Measurements from ENCODE around the gene SHISA7.
A peak's percentile ranks its signal among the peaks of the same experiment; 100 is the strongest.
"Not testable (repeated sequence)": the region's sequence is repeated elsewhere in the genome, so short reads cannot be mapped to it uniquely, and the experiment has no call there.

The SHISA7 gene

GRCh38 chr19:55410168-55410567 is 32.9 kb downstream of the SHISA7 start:
- Mint-ChIP-seq H3K4me3 (no peak overlapping the region), H3K27ac (no peak overlapping the region), H3K4me1 (ENCODE audit: low read depth) (peaks cover 19% of the 10 kb centered on the region), H3K27me3 (peaks cover 1% of the 10 kb centered on the region), H3K9me3 (no peaks in the 10 kb centered on the region), H3K36me3 (ENCODE audit: low read depth) (peaks cover 25% of the 10 kb centered on the region)
- intact Hi-C loops (cut with micrococcal nuclease) = no loop called here

- not testable (repeated sequence) for H3K4me3 Mint-ChIP-seq, H3K9me3 Mint-ChIP-seq, H3K27me3 Mint-ChIP-seq
- Mint-ChIP-seq H3K27ac (peak overlapping the region; percentile 98), H3K36me3 (ENCODE audit: low read depth) (peaks cover 34% of the 10 kb centered on the region), H3K4me1 (ENCODE audit: low read depth) (peaks cover 19% of the 10 kb centered on the region)
- intact Hi-C loops (cut with micrococcal nuclease) = loop anchor here (2.0 kb wide), 1 partner anchor 24 kb away; the partner anchor contains the start of genes RPL28 and TMEM238
Observed at GRCh38 chr19:55409179-55409578, 33.9 kb downstream of the SHISA7 start.

- Mint-ChIP-seq H3K36me3 (ENCODE audit: low read depth) (peaks cover 41% of the 10 kb centered on the region), H3K27me3 (peaks cover 1% of the 10 kb centered on the region), H3K9me3 (no peaks in the 10 kb centered on the region), H3K27ac (peak overlapping the region; percentile 98), H3K4me3 (peak overlapping the region; percentile 83), H3K4me1 (ENCODE audit: low read depth) (peaks cover 19% of the 10 kb centered on the region)
- intact Hi-C loops (cut with micrococcal nuclease) = loop anchor here (2.0 kb wide), 1 partner anchor 24 kb away; the partner anchor contains the start of genes RPL28 and TMEM238
Observed at GRCh38 chr19:55408533-55408872, 34.6 kb downstream of the SHISA7 start.

GRCh38 chr19:55407800-55408532 is 35.1 kb downstream of the SHISA7 start:
- Mint-ChIP-seq H3K36me3 (ENCODE audit: low read depth) (peaks cover 47% of the 10 kb centered on the region), H3K4me3 (peak overlapping the region; percentile 83)
- intact Hi-C loops (cut with micrococcal nuclease) = loop anchor here (2.0 kb wide), 1 partner anchor 23 kb away; the partner anchor contains the start of genes RPL28 and TMEM238

GRCh38 chr19:55407550-55407799 is 35.6 kb downstream of the SHISA7 start, which contains the start of gene UBE2S:
TSS of gene UBE2S (minus strand) at chr19:55407788. CDS start at chr19:55407589, 199 bp downstream.
- H3K36me3 Mint-ChIP-seq (ENCODE audit: low read depth) = peaks cover 52% of the 10 kb centered on the region
- H3K4me3 Mint-ChIP-seq = peak within 1 kb of the TSS; percentile 83
- peaks cover 19% of the 10 kb centered on the region for H3K4me1 Mint-ChIP-seq (ENCODE audit: low read depth)
- intact Hi-C loops (cut with micrococcal nuclease); H3K9me3 Mint-ChIP-seq; H3K27me3 Mint-ChIP-seq: not testable (repeated sequence)
- H3K27ac Mint-ChIP-seq = peak within 1 kb of the TSS; percentile 98

More at GRCh38 chr19:55407800-55408532, 35.1 kb downstream of the SHISA7 start:
- peak overlapping the region; percentile 98 for H3K27ac Mint-ChIP-seq
- H3K9me3 Mint-ChIP-seq = no peaks in the 10 kb centered on the region
- H3K4me1 Mint-ChIP-seq (ENCODE audit: low read depth) = peaks cover 19% of the 10 kb centered on the region
- peaks cover 1% of the 10 kb centered on the region for H3K27me3 Mint-ChIP-seq

GRCh38 chr19:55406826-55407549 is 36.1 kb downstream of the SHISA7 start:
- Mint-ChIP-seq H3K4me3 (peak overlapping the region; percentile 83), H3K27me3 (peaks cover 1% of the 10 kb centered on the region), H3K27ac (peak overlapping the region; percentile 98), H3K9me3 (no peaks in the 10 kb centered on the region), H3K4me1 (ENCODE audit: low read depth) (peaks cover 19% of the 10 kb centered on the region), H3K36me3 (ENCODE audit: low read depth) (peaks cover 56% of the 10 kb centered on the region)
- intact Hi-C loops (cut with micrococcal nuclease) = no loop called here

- peaks cover 64% of the 10 kb centered on the region for H3K36me3 Mint-ChIP-seq (ENCODE audit: low read depth)
- peaks cover 19% of the 10 kb centered on the region for H3K4me1 Mint-ChIP-seq (ENCODE audit: low read depth)
- peak overlapping the region; percentile 83 for H3K4me3 Mint-ChIP-seq
- peak overlapping the region; percentile 98 for H3K27ac Mint-ChIP-seq
- H3K27me3 Mint-ChIP-seq = peaks cover 1% of the 10 kb centered on the region
- H3K9me3 Mint-ChIP-seq = no peaks in the 10 kb centered on the region
- intact Hi-C loops (cut with micrococcal nuclease) = no loop called here
Observed at GRCh38 chr19:55406091-55406825, 36.8 kb downstream of the SHISA7 start.

GRCh38 chr19:55405638-55406037 is 37.5 kb downstream of the SHISA7 start:
- Mint-ChIP-seq H3K36me3 (ENCODE audit: low read depth) (peaks cover 70% of the 10 kb centered on the region), H3K4me1 (ENCODE audit: low read depth) (peaks cover 23% of the 10 kb centered on the region), H3K9me3 (no peaks in the 10 kb centered on the region), H3K27me3 (peaks cover 1% of the 10 kb centered on the region), H3K4me3 (peak overlapping the region; percentile 35), H3K27ac (peak overlapping the region; percentile 98)
- intact Hi-C loops (cut with micrococcal nuclease) = no loop called here

- Mint-ChIP-seq H3K4me1 (ENCODE audit: low read depth) (peaks cover 44% of the 10 kb centered on the region), H3K27ac (no peak overlapping the region), H3K4me3 (no peak overlapping the region), H3K9me3 (no peaks in the 10 kb centered on the region), H3K36me3 (ENCODE audit: low read depth) (peaks cover 69% of the 10 kb centered on the region), H3K27me3 (no peaks in the 10 kb centered on the region)
- intact Hi-C loops (cut with micrococcal nuclease) = no loop called here
Observed at GRCh38 chr19:55402509-55402908, 40.6 kb downstream of the SHISA7 start.

GRCh38 chr19:55401390-55401789 is 41.7 kb downstream of the SHISA7 start:
- peaks cover 61% of the 10 kb centered on the region for H3K36me3 Mint-ChIP-seq (ENCODE audit: low read depth)
- intact Hi-C loops (cut with micrococcal nuclease); H3K4me3 Mint-ChIP-seq; H3K27ac Mint-ChIP-seq; H3K27me3 Mint-ChIP-seq; H3K9me3 Mint-ChIP-seq: not testable (repeated sequence)
- H3K4me1 Mint-ChIP-seq (ENCODE audit: low read depth) = peaks cover 36% of the 10 kb centered on the region

- H3K27ac Mint-ChIP-seq = no peak overlapping the region
- H3K27me3 Mint-ChIP-seq = no peaks in the 10 kb centered on the region
- H3K9me3 Mint-ChIP-seq = no peaks in the 10 kb centered on the region
- no peak overlapping the region for H3K4me3 Mint-ChIP-seq
- H3K4me1 Mint-ChIP-seq (ENCODE audit: low read depth) = peaks cover 27% of the 10 kb centered on the region
- peaks cover 52% of the 10 kb centered on the region for H3K36me3 Mint-ChIP-seq (ENCODE audit: low read depth)
- intact Hi-C loops (cut with micrococcal nuclease) = no loop called here
Observed at GRCh38 chr19:55400281-55401087, 42.6 kb downstream of the SHISA7 start.

- Mint-ChIP-seq H3K9me3 (no peaks in the 10 kb centered on the region), H3K27ac (peak overlapping the region; percentile 69), H3K4me1 (ENCODE audit: low read depth) (peaks cover 25% of the 10 kb centered on the region), H3K36me3 (ENCODE audit: low read depth) (peaks cover 34% of the 10 kb centered on the region), H3K27me3 (no peaks in the 10 kb centered on the region), H3K4me3 (peak overlapping the region; percentile 64)
- intact Hi-C loops (cut with micrococcal nuclease) = no loop called here
Observed at GRCh38 chr19:55398200-55398925, 44.7 kb downstream of the SHISA7 start.
